GM23338 (cell line): ENCODE results near the gene COA7. TPM values are rescaled to one million over a fixed set of nuclear protein-coding genes. Genes with fewer than 3 reads are reported as not detected.

Experiments used
- ATAC-seq: fragments of 200-7000 bp; cut with Tn5 transposase; 3 replicates; pipeline ENCODE4 v1.9.1; 2020
- DNase-seq: peaks from one replicate; pipeline ENCODE4 v3.0.0-alpha.2; 2015; ENCODE audit warnings: low spot score
- H2AFZ ChIP-seq: fragments of 200-600 bp; sonication (generic); 2 replicates; pipeline ENCODE4 v1.8.0; 2016; ENCODE audit warnings: antibody characterized with exemption, mild to moderate bottlenecking, moderate library complexity
- H3F3A ChIP-seq: fragments of 200-600 bp; sonication (generic); replicated peaks from 2 replicates; pipeline ENCODE4 v1.8.0; 2017; ENCODE audit warnings: antibody characterized with exemption, mixed run types, low read depth
- H3K27ac ChIP-seq: fragments of 200-600 bp; sonication (generic); 2 replicates; pipeline ENCODE4 v1.6.1; 2016; ENCODE audit warnings: low read depth
- H3K27me3 ChIP-seq: fragments of 200-600 bp; sonication (generic); 2 replicates; pipeline ENCODE4 v1.8.0; 2016; ENCODE audit warnings: mild to moderate bottlenecking, mixed run types, moderate library complexity; ENCODE audit not compliant: insufficient read depth
- H3K36me3 ChIP-seq: fragments of 200-600 bp; sonication (generic); 2 replicates; pipeline ENCODE4 v1.8.0; 2016; ENCODE audit warnings: mild to moderate bottlenecking; ENCODE audit not compliant: insufficient read depth
- H3K4me1 ChIP-seq: fragments of 200-600 bp; sonication (generic); 2 replicates; pipeline ENCODE4 v1.8.0; 2016; ENCODE audit warnings: mild to moderate bottlenecking, moderate library complexity; ENCODE audit not compliant: insufficient read depth
- H3K4me2 ChIP-seq: fragments of 200-600 bp; sonication (generic); 2 replicates; pipeline ENCODE4 v1.7.1; 2017; ENCODE audit warnings: mixed run types
- H3K4me3 ChIP-seq: fragments of 200-600 bp; sonication (generic); 2 replicates; pipeline ENCODE4 v1.6.1; 2016; ENCODE audit warnings: mixed run types
- H3K79me2 ChIP-seq: fragments of 200-600 bp; sonication (generic); replicated peaks from 2 replicates; pipeline ENCODE4 v1.8.0; 2017; ENCODE audit warnings: mild to moderate bottlenecking; ENCODE audit not compliant: insufficient read depth
- H3K9me2 ChIP-seq: fragments of 200-600 bp; sonication (generic); 2 replicates; pipeline ENCODE4 v1.8.0; 2017; ENCODE audit not compliant: insufficient read depth
- H4K20me1 ChIP-seq: fragments of 200-600 bp; sonication (generic); replicated peaks from 2 replicates; pipeline ENCODE4 v1.8.0; 2017; ENCODE audit warnings: mild to moderate bottlenecking; ENCODE audit not compliant: insufficient read depth
- H3K27ac Mint-ChIP-seq: 2 replicates; pipeline ENCODE4 v1.8.0; 2020; ENCODE audit warnings: inconsistent platforms, mild to moderate bottlenecking, moderate library complexity, mixed read lengths
- H3K27me3 Mint-ChIP-seq: 3 replicates; pipeline ENCODE4 v1.8.0; 2022; ENCODE audit warnings: low read depth, mild to moderate bottlenecking, moderate library complexity, mixed read lengths, inconsistent platforms; ENCODE audit not compliant: insufficient read depth, poor library complexity
- H3K36me3 Mint-ChIP-seq: 3 replicates; pipeline ENCODE4 v1.8.0; 2021; ENCODE audit warnings: low read depth, mild to moderate bottlenecking, inconsistent platforms, moderate library complexity, mixed read lengths
- H3K4me1 Mint-ChIP-seq: 3 replicates; pipeline ENCODE4 v1.8.0; 2020; ENCODE audit warnings: mild to moderate bottlenecking, inconsistent platforms, mixed read lengths
- H3K4me3 Mint-ChIP-seq: 3 replicates; pipeline ENCODE4 v1.8.0; 2021; ENCODE audit warnings: moderate library complexity, mild to moderate bottlenecking, inconsistent platforms, mixed read lengths
- H3K9me3 Mint-ChIP-seq: 3 replicates; pipeline ENCODE4 v1.8.0; 2020; ENCODE audit warnings: moderate library complexity, mild to moderate bottlenecking, inconsistent platforms, mixed read lengths
- CTCF ChIP-seq, 2 experiments: fragments of 200-600 bp in 1 of 2; sonication (generic) in 1 of 2; conservative IDR thresholded peaks; 2 replicates each; pipeline versions ENCODE4 v1.5.1 to v1.6.1; 2016 to 2017; ENCODE audit warnings: antibody characterized with exemption in 2 of 2, low read depth in 2 of 2, mild to moderate bottlenecking in 2 of 2, moderate library complexity in 1 of 2
- EZH2 ChIP-seq: fragments of 200-600 bp; sonication (generic); IDR thresholded peaks from one replicate; pipeline ENCODE4 v1.8.0; 2017; ENCODE audit warnings: antibody characterized with exemption, mild to moderate bottlenecking, low read depth; ENCODE audit not compliant: unreplicated experiment
- EZH2phosphoT487 ChIP-seq: fragments of 200-600 bp; sonication (generic); IDR thresholded peaks from one replicate; pipeline ENCODE4 v1.8.1; 2018; ENCODE audit warnings: antibody characterized with exemption; ENCODE audit not compliant: unreplicated experiment
- JUNB ChIP-seq: IDR thresholded peaks from one replicate; pipeline ENCODE4 v1.6.1; 2016; ENCODE audit warnings: antibody characterized with exemption; ENCODE audit not compliant: unreplicated experiment
- NANOG ChIP-seq: IDR thresholded peaks from 2 replicates; pipeline ENCODE4 v1.6.1; 2016; ENCODE audit warnings: antibody characterized with exemption, borderline replicate concordance
- POLR2AphosphoS5 ChIP-seq: IDR thresholded peaks from 2 replicates; pipeline ENCODE4 v1.6.1; 2016; ENCODE audit warnings: antibody characterized with exemption, low read depth
- REST ChIP-seq: IDR thresholded peaks from one replicate; pipeline ENCODE4 v1.6.1; 2018; ENCODE audit warnings: antibody characterized with exemption; ENCODE audit not compliant: unreplicated experiment
- ZNF114 ChIP-seq: fragments of 250-450 bp; sonication (Bioruptor Pico); IDR thresholded peaks from 2 replicates; pipeline ENCODE4 v1.5.0; 2020; ENCODE audit warnings: mild to moderate bottlenecking, moderate library complexity
- ZNF462 ChIP-seq: fragments of 250-450 bp; sonication (Bioruptor Pico); IDR thresholded peaks from 2 replicates; pipeline ENCODE4 v1.5.0; 2020; ENCODE audit warnings: mild to moderate bottlenecking, moderate library complexity
- polyA plus RNA-seq: library from polyadenylated mRNA; unstranded; fragments of >200 nt; fragmentation: Nextera tagmentation; extraction: Ambion mirVana; gene quantifications from 2 replicates; pipeline ENCODE4 v1.2.1, GENCODE V29; 2016
- total RNA-seq: library from RNA; depleted of rRNA; stranded (reverse); fragments of >200 nt; shearing (Covaris generic); gene quantifications from 2 replicates; pipeline ENCODE4 v1.2.3, GENCODE V29; 2014

Gene COA7
- total and polyA plus RNA-seq, 2 experiments from 2014 or later, result 19.7 to 27.5 TPM

GRCh38 chr1:52726265-52727113 is 28.3 kb upstream of the COA7 start, which contains the start of gene ZYG11B:
TSS of gene ZYG11B (plus strand) at chr1:52726453. CDS start at chr1:52726654, 201 bp downstream.
- Mint-ChIP-seq H3K4me1 (peaks cover 18% of the 10 kb centered on the region), H3K4me3 (peak within 1 kb of the TSS; percentile 94), H3K27me3 (peaks cover 3% of the 10 kb centered on the region), H3K36me3 (no peaks in the 10 kb centered on the region), H3K9me3 (no peaks in the 10 kb centered on the region), H3K27ac (no peak within 1 kb of the TSS)
- DNase-seq, result peak; percentile 90
- H3K27ac ChIP-seq, result peak within 1 kb of the TSS; percentile 21; the same call in 1 of the 2 replicates
- peaks cover 49% of the 10 kb centered on the region for H3K79me2 ChIP-seq
- peaks cover 8% of the 10 kb centered on the region for H3K4me1 ChIP-seq
- peak within 1 kb of the TSS; percentile 91 for H3K4me3 ChIP-seq
- H4K20me1 ChIP-seq, result peaks cover 10% of the 10 kb centered on the region
- H3F3A ChIP-seq, result peaks cover 5% of the 10 kb centered on the region
- H3K4me2 ChIP-seq, result peak within 1 kb of the TSS; percentile 98
- ATAC-seq, result peak; percentile 96
- H3K36me3 ChIP-seq, result no peaks in the 10 kb centered on the region
- no peaks in the 10 kb centered on the region for H3K27me3 ChIP-seq
- TF ChIP-seq EZH2, result no peak
- TF ChIP-seq REST, result no peak
- no peak for TF ChIP-seq CTCF (conservative IDR thresholded peaks at IDR 0.05; ENCODE audit: low read depth in 2 of 2)
- no peak for TF ChIP-seq ZNF114 (CRISPR knock-in tag)
- no peak for TF ChIP-seq NANOG
- no peak for TF ChIP-seq EZH2phosphoT487
- peak; percentile 75 for TF ChIP-seq POLR2AphosphoS5
- TF ChIP-seq ZNF462 (CRISPR knock-in tag), result no peak
- no peak for TF ChIP-seq JUNB
- peak within 1 kb of the TSS; percentile 97 for H2AFZ ChIP-seq
- H3K9me2 ChIP-seq, result no peaks in the 10 kb centered on the region
